DMS 273 treated with DMSO at 0.1 percent for 48 hours (cell line): ENCODE data around the gene PTGES3.
"Not testable (repeated sequence)": the region's sequence is repeated elsewhere in the genome, so short reads cannot be mapped to it uniquely, and the experiment has no call there.

Experiments
- DNase-seq: peaks from one replicate; lab custom pipeline; 2025; lab: John Stamatoyannopoulos, UW

The PTGES3 gene, protein sequence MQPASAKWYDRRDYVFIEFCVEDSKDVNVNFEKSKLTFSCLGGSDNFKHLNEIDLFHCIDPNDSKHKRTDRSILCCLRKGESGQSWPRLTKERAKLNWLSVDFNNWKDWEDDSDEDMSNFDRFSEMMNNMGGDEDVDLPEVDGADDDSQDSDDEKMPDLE

GRCh38 chr12:56688129-56688845 lies at the start of gene PTGES3:
Gene PTGES3, minus strand, starts transcription at chr12:56688284. Its CDS starts 285 bp downstream, at chr12:56687999.
- peak; percentile 89 for DNase-seq

DNA sequence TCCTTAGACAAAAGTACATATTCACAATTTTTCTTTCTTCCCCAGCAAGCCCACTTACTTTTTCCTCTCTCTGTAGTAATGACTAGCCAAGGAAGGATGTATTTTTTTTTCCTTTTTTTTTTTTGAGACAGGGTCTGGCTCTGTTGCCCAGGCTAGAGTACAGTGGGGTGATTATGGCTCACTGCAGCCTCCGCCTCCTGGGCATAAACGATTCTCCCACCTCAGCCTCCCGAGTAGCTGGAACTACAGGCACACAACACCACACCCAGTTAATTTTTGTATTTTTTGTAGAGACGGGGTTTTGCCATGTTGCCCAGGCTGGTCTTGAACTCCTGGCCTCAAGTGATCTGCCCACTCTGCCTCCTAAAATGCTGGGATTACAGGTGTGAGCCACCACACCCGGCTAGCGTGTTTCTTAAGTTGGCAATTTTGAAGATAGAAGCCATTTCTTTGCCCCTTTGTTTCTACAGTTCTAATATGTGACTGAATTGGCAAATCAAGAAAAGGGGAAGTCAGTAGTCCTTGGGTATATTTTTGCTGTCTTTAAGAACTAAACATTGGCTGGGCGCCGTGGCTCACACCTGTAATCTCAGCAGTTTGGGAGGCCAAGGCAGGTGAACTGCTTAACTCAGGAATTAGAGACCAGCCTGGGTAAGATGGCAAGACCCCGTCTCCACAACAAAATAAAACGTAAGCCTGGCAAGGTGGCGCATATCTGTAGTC lies 40.2 kb upstream of the PTGES3 start:
- DNase-seq: no peak

- DNase-seq: not testable (repeated sequence)
Observed at GRCh38 chr12:56726196-56726675, 38.2 kb upstream of the PTGES3 start.

GRCh38 chr12:56725723-56726102 lies 37.6 kb upstream of the PTGES3 start:
- DNase-seq: no peak

DNA sequence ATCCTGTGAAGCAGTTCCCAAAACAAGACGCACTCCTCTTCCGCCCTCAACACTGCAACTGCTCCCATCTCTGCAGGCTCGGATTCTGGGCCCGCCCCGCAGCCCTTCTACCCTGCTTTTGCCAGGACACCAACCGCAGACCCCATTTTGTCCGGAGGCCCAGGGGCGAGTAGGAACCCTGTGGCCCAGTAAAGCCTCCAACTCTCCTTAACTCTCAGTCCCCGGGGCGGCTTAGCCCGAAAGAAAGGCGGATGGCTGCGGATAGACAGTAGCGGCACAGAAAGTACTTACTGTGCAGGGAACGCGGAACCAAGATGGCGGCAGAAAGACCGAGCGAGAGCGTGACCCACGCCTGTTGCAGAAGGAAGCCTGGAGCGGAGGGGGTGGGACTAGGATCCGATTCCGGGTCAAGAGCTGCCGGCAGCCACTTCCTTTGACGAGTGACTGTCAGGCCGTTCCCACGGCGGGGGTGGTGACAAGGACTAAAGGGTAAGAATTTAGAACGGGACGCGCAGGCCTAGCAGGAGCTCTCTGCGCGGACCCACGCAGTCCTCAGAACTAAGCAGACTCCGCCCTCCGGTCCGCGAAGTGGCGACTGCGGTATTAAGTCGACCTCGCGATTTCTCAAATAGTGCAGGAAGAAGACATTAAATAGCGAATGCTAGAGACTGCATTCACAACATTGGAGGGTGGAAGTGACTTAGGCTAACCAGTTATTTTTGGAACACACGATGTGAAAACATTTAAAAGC lies 37.1 kb upstream of the PTGES3 start, which contains the start of gene NACA:
TSS of gene NACA (minus strand) at position 328 of the 751 bp plus-strand sequence. CDS start 778 bp downstream, outside the sequence.
- DNase-seq: peak; percentile 92

- no peak for DNase-seq
Observed at GRCh38 chr12:56724701-56724971, 36.6 kb upstream of the PTGES3 start.

- DNase-seq: no peak
Observed at GRCh38 chr12:56723889-56724700, 36.0 kb upstream of the PTGES3 start.

DNA sequence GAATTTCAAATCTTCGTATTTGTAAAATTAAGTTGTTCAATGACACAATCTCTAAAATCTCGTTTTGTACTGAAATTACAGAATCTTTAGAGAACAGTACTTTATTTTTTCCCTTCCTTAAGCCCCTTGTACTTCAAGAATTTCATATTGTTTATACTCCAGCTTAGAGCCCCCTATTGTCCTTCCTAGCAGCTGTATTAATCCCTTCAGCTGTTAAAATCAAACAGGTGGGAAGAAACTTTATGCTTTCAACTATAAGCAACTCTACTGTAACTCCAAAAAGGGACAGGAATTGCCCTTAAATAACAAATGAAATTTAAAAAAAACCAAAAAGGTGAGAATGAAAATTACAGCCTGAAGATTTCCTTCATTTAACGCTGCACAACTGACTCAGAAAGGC lies 35.3 kb upstream of the PTGES3 start:
- no peak for DNase-seq

GRCh38 chr12:56722832-56723231 lies 34.7 kb upstream of the PTGES3 start:
- no peak for DNase-seq

DNA sequence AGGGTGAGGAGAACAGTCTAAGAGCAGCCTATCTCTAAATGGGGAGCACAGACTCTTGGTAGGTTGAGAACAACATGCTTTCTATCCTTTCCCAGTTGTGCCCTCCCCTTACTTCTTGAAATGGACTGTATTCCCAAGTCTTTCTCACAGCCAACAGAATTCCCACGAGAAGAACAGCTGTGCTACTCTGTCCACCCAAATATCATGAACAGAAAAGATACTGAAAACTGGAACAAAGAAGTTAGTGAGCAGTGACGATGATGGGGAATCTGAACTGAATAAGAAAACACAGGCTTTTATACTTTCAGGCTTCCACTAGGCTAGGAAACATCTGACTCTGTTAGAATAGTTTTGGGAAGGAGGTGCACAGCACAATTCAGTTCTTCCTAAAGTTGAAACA lies 33.6 kb upstream of the PTGES3 start:
- DNase-seq: no peak

DNA sequence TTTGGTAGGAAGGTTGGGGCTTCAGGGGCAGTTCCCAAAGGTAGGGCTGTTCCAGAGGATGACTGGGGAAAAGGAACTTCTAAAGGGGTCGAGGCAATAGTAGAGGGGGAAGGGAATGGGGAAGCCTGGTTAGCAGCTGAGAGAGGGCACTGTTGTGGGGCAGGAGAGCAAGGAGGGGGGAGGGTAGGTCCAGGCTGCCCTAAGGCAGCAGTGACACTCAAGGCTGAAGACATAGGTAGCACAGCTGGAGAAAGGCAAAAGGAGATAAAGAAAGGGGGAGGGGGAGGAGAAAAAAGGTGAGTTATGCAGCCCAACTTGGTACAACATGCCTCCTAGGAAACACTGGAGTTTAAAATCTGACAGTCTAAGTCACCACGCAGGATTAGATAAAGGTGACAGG lies 33.1 kb upstream of the PTGES3 start:
- DNase-seq: no peak

DNA sequence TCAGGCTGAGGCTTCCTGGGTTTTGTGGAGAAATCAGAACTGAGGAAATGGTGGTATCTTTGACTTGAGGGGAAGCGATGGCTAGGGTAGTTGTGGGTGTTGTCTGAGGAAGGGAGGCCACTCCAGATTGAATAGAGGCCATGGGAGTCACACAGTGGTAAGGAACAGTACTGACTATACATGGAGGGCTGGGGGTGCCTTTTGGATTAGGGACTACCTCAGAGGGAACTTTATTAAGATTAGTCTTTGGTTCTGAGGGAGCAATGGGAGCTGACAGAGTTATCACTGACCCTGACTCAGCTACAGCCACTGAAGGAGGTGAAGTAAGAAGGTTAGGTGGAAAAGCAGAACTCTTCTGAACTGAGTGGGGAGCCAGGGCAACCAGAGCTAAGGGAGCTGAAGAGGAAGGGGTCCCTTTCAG lies 32.7 kb upstream of the PTGES3 start:
- no peak for DNase-seq

- DNase-seq: no peak
Observed at GRCh38 chr12:56719056-56719455, 31.0 kb upstream of the PTGES3 start.

- DNase-seq: no peak
Observed at GRCh38 chr12:56718636-56719035, 30.6 kb upstream of the PTGES3 start.

- DNase-seq: no peak
Observed at GRCh38 chr12:56718149-56718548, 30.1 kb upstream of the PTGES3 start.

- DNase-seq: no peak
Observed at GRCh38 chr12:56716933-56717880, 29.1 kb upstream of the PTGES3 start.

- DNase-seq: no peak
Observed at GRCh38 chr12:56716458-56716857, 28.4 kb upstream of the PTGES3 start.

- DNase-seq: no peak
Observed at GRCh38 chr12:56715798-56716197, 27.7 kb upstream of the PTGES3 start.

- DNase-seq: no peak
Observed at GRCh38 chr12:56714431-56714929, 26.4 kb upstream of the PTGES3 start.

DNA sequence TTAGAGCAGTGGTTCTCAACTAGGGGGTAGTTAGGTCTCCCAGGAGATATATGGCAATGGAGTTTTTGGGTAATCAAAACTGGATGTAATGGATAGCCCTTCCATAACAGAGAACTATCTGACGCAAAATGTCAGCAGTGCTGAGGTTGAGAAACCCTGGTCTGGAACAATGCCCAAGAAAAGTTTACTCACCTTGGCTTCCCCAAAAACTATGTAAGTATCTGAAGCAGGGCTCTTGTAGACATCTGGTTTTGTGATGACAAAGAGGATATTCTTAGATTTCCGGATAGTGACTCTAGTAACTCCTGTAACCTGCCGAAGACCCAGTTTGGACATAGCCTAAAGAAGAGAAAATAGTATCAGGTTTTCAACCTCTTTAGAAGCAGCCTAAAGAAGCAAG lies 25.3 kb upstream of the PTGES3 start:
- DNase-seq: no peak
